ENCODE results near the gene TRIM47.

The TRIM47 gene

DNA sequence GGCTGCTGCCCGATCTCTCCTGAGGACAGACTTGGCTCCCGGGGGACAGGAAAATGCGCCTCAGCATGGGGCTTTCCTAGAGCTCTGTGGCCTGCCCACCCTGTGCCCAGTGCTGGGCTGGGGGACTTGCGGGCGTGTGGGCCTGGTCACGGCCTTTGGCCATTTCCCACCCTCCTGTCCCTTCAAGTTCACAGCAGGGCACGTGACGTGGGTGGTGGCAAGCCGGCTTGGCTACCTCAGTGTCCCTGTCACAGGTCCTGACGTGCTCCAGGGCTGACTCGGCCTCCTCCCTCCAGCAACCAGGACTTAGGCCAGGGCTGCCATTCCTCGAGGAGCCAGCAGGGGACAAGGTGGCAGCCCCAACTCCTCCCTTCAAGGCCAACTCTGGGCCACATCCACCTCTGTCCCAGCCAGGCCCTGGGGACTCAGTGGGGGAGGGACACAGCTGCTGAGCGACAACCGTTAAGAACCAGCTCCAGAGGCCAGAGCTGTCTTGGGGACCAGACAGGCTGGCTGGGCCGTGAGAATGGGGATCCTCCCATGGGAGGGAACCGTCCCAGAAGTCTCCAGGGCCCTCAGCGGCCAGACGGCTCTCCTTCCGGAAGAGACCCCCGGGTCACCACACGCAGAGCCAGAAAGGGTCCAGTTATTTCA is 33.2 kb downstream of the TRIM47 start:
- DNase-seq = peak in 2 of 4 experiments; percentile 18 to 40

DNA sequence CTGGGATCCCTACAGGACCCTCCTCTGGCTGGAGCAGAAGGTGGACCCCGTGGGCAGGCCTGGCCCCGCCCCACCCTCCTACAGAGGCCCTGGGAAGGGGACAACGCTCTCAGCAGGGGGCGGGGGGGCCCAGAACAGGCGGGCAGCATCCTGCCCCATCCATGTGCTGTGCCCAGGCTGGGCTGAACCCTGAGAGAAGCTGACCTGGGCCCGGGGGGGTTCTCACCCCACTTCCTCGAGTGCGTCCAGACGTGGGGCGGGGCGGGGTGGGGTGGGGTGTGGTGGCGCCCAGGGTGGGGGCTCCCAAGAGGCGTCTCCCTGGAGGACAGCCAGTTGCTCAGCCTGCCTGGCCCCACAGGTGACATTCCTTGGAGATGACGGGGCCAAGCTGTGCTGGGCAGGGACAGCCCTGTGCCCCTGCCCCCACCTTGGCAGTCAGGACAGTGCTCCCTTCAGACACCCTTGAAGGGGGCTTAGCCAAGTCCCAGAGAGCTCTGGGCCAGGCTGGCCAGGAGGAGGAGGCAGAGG is 33.8 kb downstream of the TRIM47 start:
- no peak for DNase-seq

- DNase-seq = peak in 2 of 4 experiments; percentile 59 to 63
These were observed 34.5 kb downstream of the TRIM47 start, which contains the start of gene UNC13D for GRCh38 chr17:75843577-75844529. Gene UNC13D (minus strand): TSS chr17:75844404. CDS start chr17:75844337, 67 bp downstream.

- DNase-seq = no peak
These were observed 35.3 kb downstream of the TRIM47 start for GRCh38 chr17:75842963-75843576.

GRCh38 chr17:75842411-75842810 is 36.0 kb downstream of the TRIM47 start:
- no peak for DNase-seq

- no peak for DNase-seq
These were observed 37.6 kb downstream of the TRIM47 start for GRCh38 chr17:75840799-75841164.

GRCh38 chr17:75839942-75840798 is 38.2 kb downstream of the TRIM47 start:
- no peak for DNase-seq

GRCh38 chr17:75838410-75838809 is 40.0 kb downstream of the TRIM47 start:
- DNase-seq = no peak

- DNase-seq = no peak
These were observed 40.5 kb downstream of the TRIM47 start for GRCh38 chr17:75837899-75838298.

GRCh38 chr17:75836605-75837004 is 41.8 kb downstream of the TRIM47 start:
- no peak for DNase-seq

DNA sequence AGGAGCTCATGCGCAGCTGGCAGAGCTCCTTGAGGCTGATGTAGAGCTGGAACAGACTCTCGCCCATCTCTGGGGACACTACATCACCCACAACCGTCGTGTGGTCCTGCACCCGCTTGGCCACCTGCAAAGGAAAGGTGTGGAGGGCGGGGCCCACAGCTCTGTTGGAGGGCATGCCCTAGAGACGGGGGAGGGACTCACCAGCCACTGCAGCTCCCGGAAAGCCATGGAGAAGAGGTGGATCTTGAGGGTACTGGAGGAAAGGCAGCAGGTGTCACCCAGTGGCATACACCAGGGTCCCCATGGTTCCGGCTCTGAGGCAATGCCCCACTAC is 42.8 kb downstream of the TRIM47 start:
- DNase-seq = no peak

DNA sequence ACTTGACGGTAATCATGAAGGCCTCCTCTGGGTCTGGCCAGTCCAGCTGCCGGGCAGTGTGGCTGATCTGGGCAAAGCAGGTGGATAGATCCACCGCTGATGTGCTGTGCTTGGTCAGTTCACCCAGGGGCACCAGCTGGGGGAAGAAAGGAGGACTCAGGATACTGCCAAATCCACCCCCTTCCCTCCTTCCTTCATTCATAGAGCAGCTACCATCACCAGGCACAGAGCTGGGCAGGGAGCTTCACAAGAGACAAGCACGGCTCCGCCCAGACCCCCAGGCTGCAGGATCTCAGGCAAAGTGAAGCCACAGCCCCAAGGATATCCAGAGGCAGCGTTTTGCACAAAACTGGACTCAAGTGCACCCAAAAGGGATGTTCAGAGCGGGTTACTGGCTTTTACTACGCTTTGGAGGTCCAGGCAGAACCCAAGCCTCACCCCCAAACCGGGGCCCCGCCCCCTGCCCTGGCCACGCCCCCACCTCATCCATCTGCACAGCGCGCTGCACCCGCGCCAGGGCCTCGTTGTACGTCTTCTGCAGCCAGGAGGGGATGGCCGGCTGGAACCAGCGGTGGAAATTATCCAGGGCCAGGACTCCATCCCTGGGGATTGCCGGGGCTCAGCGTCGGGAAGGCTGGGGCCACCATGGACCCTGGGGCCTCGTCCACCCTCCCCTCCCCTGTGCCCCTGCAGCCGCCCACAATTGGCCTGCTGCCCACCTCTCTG is 43.3 kb downstream of the TRIM47 start:
- DNase-seq = no peak

GRCh38 chr17:75834279-75834920 is 44.0 kb downstream of the TRIM47 start:
- no peak for DNase-seq

DNA sequence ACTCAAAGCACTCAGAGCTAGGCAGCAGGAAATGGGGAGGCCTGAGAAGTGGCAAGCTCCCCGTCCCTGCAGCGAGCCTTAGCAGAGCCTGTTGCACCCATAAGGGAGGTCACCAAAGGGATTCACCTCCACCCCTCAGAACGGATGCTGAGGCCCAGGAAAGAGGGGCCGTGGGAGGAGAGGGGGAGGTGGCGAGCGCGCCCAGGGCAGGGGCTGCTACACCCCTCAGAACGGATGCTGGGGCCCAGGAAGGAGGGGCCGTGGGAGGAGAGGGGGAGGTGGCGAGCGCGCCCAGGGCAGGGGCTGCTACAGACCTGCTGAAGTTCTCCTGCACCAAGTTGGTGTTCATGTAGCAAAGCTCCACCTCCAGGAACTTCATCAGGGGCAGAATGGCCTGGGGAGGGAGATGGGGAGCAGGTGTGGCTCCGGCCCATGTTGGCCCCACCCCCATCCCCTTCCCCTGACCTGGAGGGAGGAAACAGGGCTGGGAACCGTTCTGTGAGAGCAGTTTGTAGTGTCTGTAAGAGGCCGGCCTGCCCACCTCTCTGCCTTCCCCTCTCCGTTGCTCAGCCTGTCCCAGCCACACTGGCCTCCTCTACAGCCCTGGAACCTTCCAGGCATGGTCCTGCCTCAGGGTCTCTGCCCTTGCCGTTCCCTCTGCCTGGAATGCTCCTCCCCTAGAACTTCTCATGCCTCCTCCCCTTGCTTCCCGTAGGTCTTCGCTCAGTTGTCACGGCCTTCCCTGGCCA is 45.6 kb downstream of the TRIM47 start:
- DNase-seq = peak in 2 of 4 experiments; percentile 8 to 28

- DNase-seq = no peak
These were observed 46.2 kb downstream of the TRIM47 start for GRCh38 chr17:75832164-75832651.

DNA sequence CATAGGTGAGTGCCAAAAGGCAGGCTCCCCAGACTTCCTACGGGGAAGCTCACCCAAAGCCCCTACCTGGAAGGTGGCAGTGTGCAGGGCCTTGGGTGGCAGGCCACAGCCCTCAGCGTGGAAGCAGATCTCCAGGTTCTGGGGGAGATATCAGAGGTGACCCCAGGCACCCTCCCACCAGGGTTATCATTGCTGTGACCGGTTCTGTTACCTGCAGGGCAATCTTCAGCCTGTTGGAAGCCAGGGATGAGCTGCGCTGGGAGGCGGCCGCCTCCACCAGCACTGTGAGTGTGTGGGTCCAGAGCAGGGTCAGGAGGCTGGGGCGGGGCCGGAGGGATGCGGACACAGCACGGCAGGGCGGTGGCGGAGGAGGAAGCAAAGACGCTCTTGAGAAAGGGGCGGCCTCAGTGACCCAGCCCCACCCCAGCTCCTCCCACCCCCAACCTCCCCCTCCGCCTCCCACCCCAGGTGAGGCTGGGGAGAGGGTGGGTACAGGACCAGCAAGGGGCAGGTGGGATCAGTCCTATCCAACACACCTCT is 47.3 kb downstream of the TRIM47 start:
- DNase-seq = no peak

- peak in 2 of 4 experiments; percentile 27 to 29 for DNase-seq
These were observed 48.0 kb downstream of the TRIM47 start for GRCh38 chr17:75830164-75831031.

DNA sequence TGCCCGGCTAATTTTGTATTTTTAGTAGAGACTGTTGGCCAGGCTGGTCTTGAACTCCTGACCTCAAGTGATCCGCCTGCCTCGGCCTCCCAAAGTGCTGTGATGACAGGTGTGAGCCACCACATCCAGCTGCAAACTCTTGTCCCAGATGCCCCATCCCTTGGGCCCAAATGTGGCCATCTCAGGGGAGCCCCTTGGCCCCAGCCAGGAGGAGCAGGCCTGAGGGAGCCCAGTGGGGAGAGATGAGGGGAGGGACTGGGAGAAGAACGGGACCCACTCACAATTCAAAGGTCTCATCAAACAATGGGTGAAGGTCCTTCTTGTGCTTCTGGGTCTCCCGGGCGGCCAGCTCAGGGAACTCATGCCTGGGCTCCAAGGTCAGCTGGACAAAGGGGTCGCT is 48.6 kb downstream of the TRIM47 start:
- no peak for DNase-seq

- no peak for DNase-seq
These were observed 49.6 kb downstream of the TRIM47 start for GRCh38 chr17:75828741-75829140.
